CD4-positive, alpha-beta T cell treated with Interleukin-10 for 1 hour (primary cell): ENCODE results near the gene CNRIP1.

ENCODE experiments used
- DNase-seq: peaks from one replicate; pipeline ENCODE4 v3.0.0-alpha.2; 2020

The CNRIP1 gene

GRCh38 chr2:68250196-68250595 lies 69.6 kb downstream of the CNRIP1 start:
- DNase-seq: no peak

GRCh38 chr2:68248806-68249205 lies 70.9 kb downstream of the CNRIP1 start:
- no peak for DNase-seq

GRCh38 chr2:68248361-68248760 lies 71.4 kb downstream of the CNRIP1 start:
- no peak for DNase-seq

- no peak for DNase-seq
These were observed 73.4 kb downstream of the CNRIP1 start for GRCh38 chr2:68246396-68246795.

- no peak for DNase-seq
These were observed 74.1 kb downstream of the CNRIP1 start for GRCh38 chr2:68245672-68246071.

GRCh38 chr2:68245066-68245465 lies 74.7 kb downstream of the CNRIP1 start:
- DNase-seq: no peak

- DNase-seq: no peak
These were observed 75.3 kb downstream of the CNRIP1 start for GRCh38 chr2:68244456-68244855.
